BJ (cell line): ENCODE data around the gene CTAGE1. TPM values are rescaled to one million over a fixed set of nuclear protein-coding genes. Genes with fewer than 3 reads are reported as not detected.

Experiments
- CTCF ChIA-PET: fragments of 350-600 bp; formaldehyde crosslinking; extraction: SDS; loops from one replicate; lab custom pipeline; 2021; ENCODE audit warnings: antibody characterized with exemption, inconsistent platforms; lab: Yijun Ruan, JAX
- POLR2A ChIA-PET: fragments of 300-600 bp; sonication (Branson Sonifier 250); formaldehyde crosslinking; extraction: SDS; loops from one replicate; lab custom pipeline; 2021; ENCODE audit warnings: antibody characterized with exemption; lab: Charles Lee
- DNase-seq: peaks from one replicate; pipeline ENCODE4 v3.0.0-alpha.2; 2011; ENCODE audit warnings: low read depth
- H3K27me3 ChIP-seq: 2 replicates; pipeline ENCODE4 v1.6.0; 2011; ENCODE audit warnings: low read length; ENCODE audit not compliant: control insufficient read depth, insufficient read depth
- H3K36me3 ChIP-seq: 2 replicates; pipeline ENCODE4 v1.5.1; 2011; ENCODE audit warnings: low read length; ENCODE audit not compliant: control insufficient read depth, insufficient read depth
- H3K4me3 ChIP-seq: 2 replicates; pipeline ENCODE4 v1.5.1; 2011; ENCODE audit warnings: low read depth, mild to moderate bottlenecking, control low read depth, low read length
- CTCF ChIP-seq: IDR thresholded peaks from 2 replicates; pipeline ENCODE4 v1.5.1; 2011; ENCODE audit warnings: low read depth, mild to moderate bottlenecking, control low read depth, inconsistent platforms, low read length, moderate library complexity; ENCODE audit not compliant: insufficient read depth
- polyA plus RNA-seq: library from polyadenylated mRNA; depleted of rRNA; stranded (reverse); fragments of >200 nt; gene quantifications from 2 replicates; pipeline ENCODE4 v1.2.3, GENCODE V29; 2011

The CTAGE1 gene
- polyA plus RNA-seq, 1 experiment = not detected

- Histone ChIP-seq H3K36me3 (no peaks in the 10 kb centered on the region), H3K4me3 (no peak overlapping the region), H3K27me3 (peaks cover 3% of the 10 kb centered on the region; the same call in 1 of the 2 replicates)
- CTCF ChIA-PET = interaction anchor here (1.9 kb wide), 1 partner anchor 10 kb away, joined by 6 read pairs; the partner anchor contains the start of gene CTAGE1
- TF ChIP-seq CTCF = no peak
- DNase-seq = no peak
- POLR2A ChIA-PET = no interaction called here
Measured at GRCh38 chr18:22408059-22408458, 9.7 kb downstream of the CTAGE1 start.

DNA sequence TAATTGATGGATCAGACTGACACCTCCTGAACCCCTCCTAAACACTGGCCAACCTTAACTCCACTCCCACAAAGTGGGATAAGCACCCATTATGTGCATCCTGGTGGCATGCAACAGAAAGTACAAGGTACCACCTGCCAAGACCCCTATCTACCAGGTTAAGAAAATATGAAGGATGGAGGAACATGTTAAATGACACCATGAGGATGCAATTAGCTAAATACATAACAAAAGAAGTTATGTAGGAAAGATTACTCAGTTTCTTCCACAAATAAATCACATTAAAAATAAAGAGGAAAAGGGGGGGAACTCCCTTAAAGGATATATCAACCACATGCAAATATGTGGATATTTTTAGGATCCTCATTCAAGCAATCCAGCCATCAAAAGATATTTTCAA lies 12.6 kb downstream of the CTAGE1 start:
- Histone ChIP-seq H3K36me3 (no peaks in the 10 kb centered on the region), H3K27me3 (peaks cover 4% of the 10 kb centered on the region), H3K4me3 (no peak overlapping the region)
- no peak for DNase-seq
- CTCF ChIA-PET = no interaction called here
- TF ChIP-seq CTCF = no peak
- POLR2A ChIA-PET = no interaction called here

DNA sequence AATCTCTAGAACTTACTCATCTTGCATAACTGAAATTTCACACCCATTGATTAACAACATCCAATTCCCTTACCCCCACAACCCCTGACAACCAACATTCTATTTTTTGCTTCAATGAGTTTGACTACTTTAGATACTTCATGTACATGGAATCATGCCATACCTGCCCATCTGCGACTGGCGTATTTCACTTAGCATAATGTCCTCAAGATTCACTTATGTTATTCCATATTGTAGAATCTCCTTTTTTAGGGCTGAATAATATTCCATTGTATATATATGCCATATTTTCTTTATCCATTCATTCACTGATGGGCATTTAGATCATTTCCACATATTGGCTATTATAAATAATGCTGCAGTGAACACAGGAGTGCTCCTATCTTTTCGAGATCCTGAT lies 13.8 kb downstream of the CTAGE1 start:
- ChIA-PET POLR2A (no interaction called here), CTCF (interaction anchor here (1.5 kb wide), 1 partner anchor 8 kb away, joined by 3 read pairs; no protein-coding TSS in a partner anchor)
- H3K4me3 ChIP-seq = no peak overlapping the region
- H3K36me3 ChIP-seq = no peaks in the 10 kb centered on the region
- TF ChIP-seq CTCF = no peak
- H3K27me3 ChIP-seq = peaks cover 5% of the 10 kb centered on the region
- no peak for DNase-seq

DNA sequence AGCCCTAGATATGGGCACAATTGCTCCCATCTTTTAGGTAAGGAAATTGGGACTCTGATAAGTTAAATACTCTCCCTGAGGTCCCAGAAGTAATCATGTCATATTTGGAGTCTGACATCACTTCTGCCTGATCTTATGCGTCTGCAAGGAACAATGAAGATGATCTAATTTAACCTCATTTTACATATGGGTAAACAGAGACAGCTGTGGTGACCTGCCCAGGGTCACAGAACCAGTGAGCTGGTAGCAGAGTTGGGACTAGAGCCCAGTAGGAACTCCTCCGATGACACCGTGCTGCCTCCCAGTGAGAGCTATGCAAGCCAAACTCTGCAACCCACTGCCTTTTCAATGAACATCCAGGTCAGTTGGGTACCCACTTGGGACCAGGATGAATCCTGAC lies 17.8 kb downstream of the CTAGE1 start:
- DNase-seq = no peak
- TF ChIP-seq CTCF = no peak
- Histone ChIP-seq H3K36me3 (no peaks in the 10 kb centered on the region), H3K4me3 (no peak overlapping the region), H3K27me3 (peaks cover 4% of the 10 kb centered on the region)
- ChIA-PET POLR2A (no interaction called here), CTCF (no interaction called here)

- DNase-seq = no peak
- H3K4me3 ChIP-seq = no peak overlapping the region
- peaks cover 4% of the 10 kb centered on the region for H3K27me3 ChIP-seq
- TF ChIP-seq CTCF = no peak
- H3K36me3 ChIP-seq = no peaks in the 10 kb centered on the region
- POLR2A ChIA-PET = no interaction called here
- CTCF ChIA-PET = interaction anchor here (2.8 kb wide), 1 partner anchor 9 kb away, joined by 8 read pairs; no protein-coding TSS in a partner anchor
Measured at GRCh38 chr18:22398464-22398863, 19.3 kb downstream of the CTAGE1 start.
